ENCODE results near the gene TMEM260.

DNA sequence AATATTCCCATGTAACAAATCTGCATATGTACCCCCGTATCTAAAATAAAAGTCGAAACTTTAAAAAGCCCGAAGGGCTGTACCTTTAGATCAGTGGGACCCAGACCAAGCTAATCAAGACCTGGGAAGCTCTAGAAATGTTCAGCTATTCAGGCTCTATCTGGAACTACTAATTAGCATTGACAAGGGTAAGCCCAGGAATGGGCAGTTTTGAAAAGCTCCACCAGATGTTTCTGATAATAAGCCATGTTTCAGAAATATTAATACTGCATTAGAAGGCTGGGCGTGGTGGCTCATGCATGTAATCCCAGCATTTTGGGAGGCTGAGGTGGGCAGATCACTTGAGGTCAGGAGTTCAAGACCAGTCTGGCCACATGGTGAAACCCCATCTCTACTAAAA, 20.4 kb upstream of the TMEM260 start:
- TF ChIP-seq, protein P1, sequence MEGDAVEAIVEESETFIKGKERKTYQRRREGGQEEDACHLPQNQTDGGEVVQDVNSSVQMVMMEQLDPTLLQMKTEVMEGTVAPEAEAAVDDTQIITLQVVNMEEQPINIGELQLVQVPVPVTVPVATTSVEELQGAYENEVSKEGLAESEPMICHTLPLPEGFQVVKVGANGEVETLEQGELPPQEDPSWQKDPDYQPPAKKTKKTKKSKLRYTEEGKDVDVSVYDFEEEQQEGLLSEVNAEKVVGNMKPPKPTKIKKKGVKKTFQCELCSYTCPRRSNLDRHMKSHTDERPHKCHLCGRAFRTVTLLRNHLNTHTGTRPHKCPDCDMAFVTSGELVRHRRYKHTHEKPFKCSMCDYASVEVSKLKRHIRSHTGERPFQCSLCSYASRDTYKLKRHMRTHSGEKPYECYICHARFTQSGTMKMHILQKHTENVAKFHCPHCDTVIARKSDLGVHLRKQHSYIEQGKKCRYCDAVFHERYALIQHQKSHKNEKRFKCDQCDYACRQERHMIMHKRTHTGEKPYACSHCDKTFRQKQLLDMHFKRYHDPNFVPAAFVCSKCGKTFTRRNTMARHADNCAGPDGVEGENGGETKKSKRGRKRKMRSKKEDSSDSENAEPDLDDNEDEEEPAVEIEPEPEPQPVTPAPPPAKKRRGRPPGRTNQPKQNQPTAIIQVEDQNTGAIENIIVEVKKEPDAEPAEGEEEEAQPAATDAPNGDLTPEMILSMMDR (IDR thresholded peaks at IDR 0.05), result no peak
- TF ChIP-seq ZFX (IDR thresholded peaks at IDR 0.05; ENCODE audit: borderline replicate concordance), result no peak

All from 22Rv1 (cell line).